Psoas muscle (tissue), 8 donors: ENCODE data around the gene ETFA. TPM values are rescaled to one million over a fixed set of nuclear protein-coding genes. Genes with fewer than 3 reads are reported as not detected.

Source experiments
- ATAC-seq, 4 donors: fragments of 200-7000 bp; cut with Tn5 transposase; one replicate each; pipeline ENCODE4 v1.9.1; 2020; ENCODE audit warnings: moderate library complexity in 3 of 4, mild to moderate bottlenecking in 2 of 4
- DNase-seq, 2 donors: peaks; one replicate each; pipeline ENCODE4 v3.0.0-alpha.2; 2020
- H3K27ac ChIP-seq: fragments of 200-600 bp; one replicate; pipeline ENCODE4 v1.8.0; 2022
- H3K27me3 ChIP-seq, 3 donors: fragments of 200-600 bp in 1 of 3; one replicate each; pipeline versions ENCODE4 v1.6.1 to v1.8.0; 2013 to 2022; ENCODE audit warnings: low read length in 2 of 3, mild to moderate bottlenecking in 2 of 3, moderate library complexity in 1 of 3; ENCODE audit not compliant: insufficient read depth in 3 of 3
- H3K36me3 ChIP-seq, 2 donors: fragments of 200-600 bp in 1 of 2; one replicate each; pipeline versions ENCODE4 v1.6.1 to v1.8.0; 2013 to 2022; ENCODE audit warnings: low read depth in 1 of 2, mild to moderate bottlenecking in 1 of 2, moderate library complexity in 1 of 2; ENCODE audit not compliant: insufficient read depth in 1 of 2
- H3K4me1 ChIP-seq: fragments of 200-600 bp; one replicate; pipeline ENCODE4 v1.8.0; 2022
- H3K4me3 ChIP-seq: fragments of 200-600 bp; one replicate; pipeline ENCODE4 v1.8.0; 2022; ENCODE audit warnings: mild to moderate bottlenecking
- H3K9me3 ChIP-seq: fragments of 200-600 bp; one replicate; pipeline ENCODE4 v1.8.0; 2022
- CTCF ChIP-seq: fragments of 200-600 bp; IDR thresholded peaks from one replicate; pipeline ENCODE4 v1.8.0; 2022; ENCODE audit warnings: antibody characterized with exemption
- WGBS, 3 donors: extraction: QIAGEN DNeasy Blood & Tissue Kit; methylation state at CpG; one replicate each; pipeline versions ENCODE4 v1.1.6 to v1.1.7; 2013; 5-methylcytosine and 5-hydroxymethylcytosine counted together
- intact Hi-C, 2 donors: fragments of 100-400 bp; cut with DNase I; formaldehyde crosslinking; loops; one replicate each; pipeline versions ENCODE4 v1.11.0 to v1.14.2; 2022
- polyA plus RNA-seq, 3 donors: library from polyadenylated mRNA; stranded (reverse); fragments of 200-250 nt; gene quantifications; one replicate each; pipeline ENCODE4 v1.2.3, GENCODE V29; 2013
- total RNA-seq, 4 donors: library from RNA; stranded (reverse); fragmentation: NEBNext Ultra II Directional in 2 of 4; extraction: Animal tissue kit (Norgen Biotek cat#: 25700) in 2 of 4; gene quantifications; one replicate each; pipeline versions ENCODE4 v1.2.1 to v1.2.4, GENCODE V29; 2021 to 2023
- donor health status: healthy with polysubstance abuse.
- donor health status: DM: no; HTN: no; CAD: no; lungs with moderate emphysema.
- donor health status: Bipolar disorder and iron deficiency.
- donor health status: healthy.
- donor health status: DM: yes; HTN: yes; CAD: no.
- donor health status: DM: no; HTN: no; CAD: no.
- donor health status: DM: no; HTN: no; CAD: no.
- donor health status: DM: yes; HTN: yes; CAD: no.

Gene ETFA
- total and polyA plus RNA-seq, 7 donors = 257 to 368 (median 276) TPM

GRCh38 chr15:76196269-76197231, 114.7 kb downstream of the ETFA start:
- TF ChIP-seq CTCF = no peak
- peaks cover 56% of the 10 kb centered on the region for H3K4me1 ChIP-seq
- peak; percentile 79 to 91 for DNase-seq
- peak overlapping the region; percentile 82 for H3K27ac ChIP-seq
- no peaks in the 10 kb centered on the region for H3K36me3 ChIP-seq
- H3K9me3 ChIP-seq = no peaks in the 10 kb centered on the region
- ATAC-seq = peak; percentile 86 to 89 (median 88)
- no peaks in the 10 kb centered on the region for H3K27me3 ChIP-seq
- 15 to 29% (median 22%) methylated on average over 18 of the region's 18 CpGs for WGBS, 3 donors
- H3K4me3 ChIP-seq = peak overlapping the region; percentile 26
- intact Hi-C loops = loop anchor here in 1 of 2 donors (5.0 to 10.0 kb wide), 2 partner anchors 116 to 668 kb away; partner anchors contain the start of gene ETFA

GRCh38 chr15:76195506-76196268, 115.6 kb downstream of the ETFA start:
- Histone ChIP-seq H3K4me1 (peaks cover 65% of the 10 kb centered on the region), H3K4me3 (no peak overlapping the region), H3K27ac (peak overlapping the region; percentile 82), H3K36me3 (no peaks in the 10 kb centered on the region), H3K9me3 (no peaks in the 10 kb centered on the region), H3K27me3 (no peaks in the 10 kb centered on the region)
- peak in 1 of 4 donors; percentile 0 for ATAC-seq
- 56 to 81% (median 65%) methylated on average over 7 of the region's 7 CpGs for WGBS, 3 donors
- no peak for DNase-seq
- TF ChIP-seq CTCF = no peak
- intact Hi-C loops = loop anchor here in 1 of 2 donors (5.0 to 10.0 kb wide), 2 partner anchors 117 to 669 kb away; partner anchors contain the start of gene ETFA

- intact Hi-C loops = loop anchor here (5.0 to 10.0 kb wide), 2 partner anchors 138 to 671 kb away; no protein-coding TSS in a partner anchor
- Histone ChIP-seq H3K9me3 (no peaks in the 10 kb centered on the region), H3K4me1 (peaks cover 60% of the 10 kb centered on the region), H3K27me3 (no peaks in the 10 kb centered on the region), H3K36me3 (no peaks in the 10 kb centered on the region), H3K4me3 (no peak overlapping the region), H3K27ac (no peak overlapping the region)
- TF ChIP-seq CTCF = no peak
- ATAC-seq (no peak), DNase-seq (peak in 1 of 2 donors; percentile 15)
- 74 to 80% (median 77%) methylated on average over 8 of the region's 8 CpGs for WGBS, 3 donors
These were observed 117.3 kb downstream of the ETFA start for GRCh38 chr15:76193934-76194333.

GRCh38 chr15:76192715-76193114, 118.6 kb downstream of the ETFA start:
- 85 to 90% (median 86%) methylated on average over 8 of the region's 8 CpGs for WGBS, 3 donors
- no peak for TF ChIP-seq CTCF
- Histone ChIP-seq H3K36me3 (no peaks in the 10 kb centered on the region), H3K4me3 (no peak overlapping the region), H3K27ac (no peak overlapping the region), H3K27me3 (no peaks in the 10 kb centered on the region), H3K9me3 (no peaks in the 10 kb centered on the region), H3K4me1 (peaks cover 47% of the 10 kb centered on the region)
- no peak for ATAC-seq
- peak in 1 of 2 donors; percentile 50 for DNase-seq
- intact Hi-C loops = loop anchor here (5.0 to 10.0 kb wide), 2 partner anchors 140 to 672 kb away; no protein-coding TSS in a partner anchor
